ENCODE data around the gene PDE4D.

The PDE4D gene

DNA sequence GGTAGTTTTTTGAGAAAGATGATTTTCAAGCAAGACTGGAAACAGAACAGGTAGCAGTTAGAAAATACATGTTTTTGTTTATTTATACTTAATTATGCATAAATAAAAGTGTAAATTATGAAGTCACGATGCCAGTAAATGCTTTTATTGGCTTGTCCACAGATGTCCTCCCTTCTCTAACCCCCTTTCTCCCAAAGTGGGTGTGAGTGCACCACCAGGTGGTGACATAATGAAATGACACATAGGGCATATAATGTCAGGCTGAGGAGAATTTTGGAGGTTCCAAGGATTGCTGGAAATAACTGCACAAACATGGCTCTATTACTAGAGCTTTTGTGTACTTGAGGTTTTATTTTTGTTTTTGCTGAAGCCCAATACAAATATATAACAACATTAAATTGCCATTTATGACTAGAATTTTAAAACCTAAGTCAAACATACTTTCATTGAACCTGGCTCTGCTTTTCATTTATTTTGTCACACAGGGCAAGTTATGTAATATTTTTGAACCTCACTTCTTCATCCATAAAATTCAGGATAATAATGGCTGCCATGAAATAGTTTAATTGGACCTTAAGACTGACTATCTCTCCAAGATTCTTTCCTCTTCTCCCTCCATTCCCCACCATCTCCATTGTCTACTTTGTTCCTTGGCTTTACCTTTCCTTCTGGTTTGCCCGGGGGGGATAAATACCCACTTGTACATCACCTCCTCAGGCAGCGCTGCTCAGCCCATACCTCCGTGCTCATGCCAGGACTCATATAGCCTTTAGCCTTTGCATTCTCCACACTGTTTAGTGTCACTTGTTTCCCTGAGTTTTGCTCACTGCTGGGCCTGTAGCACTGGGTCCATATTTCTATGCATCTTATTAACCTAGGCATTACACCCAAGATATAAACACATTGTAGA lies 168.8 kb downstream of the PDE4D start:
- no peaks in the 10 kb centered on the region for H3K27me3 ChIP-seq (ENCODE audit: insufficient read depth, low read depth, severe bottlenecking)
- H3K36me3 ChIP-seq: no peaks in the 10 kb centered on the region
- TF ChIP-seq, protein P1, sequence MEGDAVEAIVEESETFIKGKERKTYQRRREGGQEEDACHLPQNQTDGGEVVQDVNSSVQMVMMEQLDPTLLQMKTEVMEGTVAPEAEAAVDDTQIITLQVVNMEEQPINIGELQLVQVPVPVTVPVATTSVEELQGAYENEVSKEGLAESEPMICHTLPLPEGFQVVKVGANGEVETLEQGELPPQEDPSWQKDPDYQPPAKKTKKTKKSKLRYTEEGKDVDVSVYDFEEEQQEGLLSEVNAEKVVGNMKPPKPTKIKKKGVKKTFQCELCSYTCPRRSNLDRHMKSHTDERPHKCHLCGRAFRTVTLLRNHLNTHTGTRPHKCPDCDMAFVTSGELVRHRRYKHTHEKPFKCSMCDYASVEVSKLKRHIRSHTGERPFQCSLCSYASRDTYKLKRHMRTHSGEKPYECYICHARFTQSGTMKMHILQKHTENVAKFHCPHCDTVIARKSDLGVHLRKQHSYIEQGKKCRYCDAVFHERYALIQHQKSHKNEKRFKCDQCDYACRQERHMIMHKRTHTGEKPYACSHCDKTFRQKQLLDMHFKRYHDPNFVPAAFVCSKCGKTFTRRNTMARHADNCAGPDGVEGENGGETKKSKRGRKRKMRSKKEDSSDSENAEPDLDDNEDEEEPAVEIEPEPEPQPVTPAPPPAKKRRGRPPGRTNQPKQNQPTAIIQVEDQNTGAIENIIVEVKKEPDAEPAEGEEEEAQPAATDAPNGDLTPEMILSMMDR (IDR thresholded peaks at IDR 0.05; ENCODE audit: low read depth, low read length): peak; percentile 52
- DNase-seq: peak; percentile 62
- no peak overlapping the region for H3K4me3 ChIP-seq (ENCODE audit: low read depth, low read length)
- no peak overlapping the region for H3K27ac ChIP-seq
- H3K9me3 ChIP-seq (ENCODE audit: severe bottlenecking): no peaks in the 10 kb centered on the region

DNA sequence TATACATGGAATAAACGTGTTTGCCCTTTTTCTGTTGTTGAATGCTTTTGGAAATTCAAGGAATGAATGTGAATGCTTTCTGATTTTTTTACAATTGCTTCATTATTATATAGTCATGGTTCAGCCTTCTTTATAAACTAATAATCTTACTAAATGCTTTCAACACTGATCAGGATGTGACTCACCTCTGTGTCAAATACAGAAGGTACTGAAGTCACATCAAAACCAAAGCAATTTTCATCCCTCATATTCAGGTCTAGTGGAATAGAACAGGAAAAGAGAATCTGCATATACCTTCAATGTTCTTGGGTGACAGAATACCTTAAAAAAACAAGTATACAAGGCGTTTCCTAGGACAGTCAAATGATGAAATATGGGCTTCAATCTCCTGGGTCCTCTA lies 170.7 kb downstream of the PDE4D start:
- Histone ChIP-seq H3K27me3 (ENCODE audit: insufficient read depth, low read depth, severe bottlenecking) (no peaks in the 10 kb centered on the region), H3K36me3 (no peaks in the 10 kb centered on the region), H3K27ac (no peak overlapping the region), H3K4me3 (ENCODE audit: low read depth, low read length) (no peak overlapping the region), H3K9me3 (ENCODE audit: severe bottlenecking) (no peaks in the 10 kb centered on the region)
- DNase-seq: no peak
- TF ChIP-seq, protein P1 (IDR thresholded peaks at IDR 0.05; ENCODE audit: low read depth, low read length): no peak

DNA sequence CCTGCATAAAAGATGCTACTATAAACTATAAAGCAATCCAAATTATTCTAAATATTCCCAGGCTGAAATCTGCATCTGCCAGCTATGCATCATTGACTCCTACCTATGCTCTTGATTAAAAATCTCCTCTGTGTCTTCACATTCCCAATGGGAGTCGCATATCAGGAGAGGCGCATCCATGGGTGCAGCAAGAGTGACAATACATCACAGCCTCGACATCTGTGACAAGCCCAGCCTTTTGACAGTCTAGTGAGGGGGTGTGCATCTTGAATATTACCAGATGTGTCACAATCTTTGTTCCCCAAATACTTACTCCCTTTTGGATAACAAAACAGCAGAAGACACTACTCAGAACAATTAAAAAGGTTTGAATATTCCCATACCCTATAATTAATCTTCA lies 171.8 kb downstream of the PDE4D start:
- DNase-seq: no peak
- Histone ChIP-seq H3K9me3 (ENCODE audit: severe bottlenecking) (no peaks in the 10 kb centered on the region), H3K27me3 (ENCODE audit: insufficient read depth, low read depth, severe bottlenecking) (no peaks in the 10 kb centered on the region), H3K36me3 (no peaks in the 10 kb centered on the region), H3K4me3 (ENCODE audit: low read depth, low read length) (no peak overlapping the region), H3K27ac (no peak overlapping the region)
- TF ChIP-seq, protein P1 (IDR thresholded peaks at IDR 0.05; ENCODE audit: low read depth, low read length): no peak

DNA sequence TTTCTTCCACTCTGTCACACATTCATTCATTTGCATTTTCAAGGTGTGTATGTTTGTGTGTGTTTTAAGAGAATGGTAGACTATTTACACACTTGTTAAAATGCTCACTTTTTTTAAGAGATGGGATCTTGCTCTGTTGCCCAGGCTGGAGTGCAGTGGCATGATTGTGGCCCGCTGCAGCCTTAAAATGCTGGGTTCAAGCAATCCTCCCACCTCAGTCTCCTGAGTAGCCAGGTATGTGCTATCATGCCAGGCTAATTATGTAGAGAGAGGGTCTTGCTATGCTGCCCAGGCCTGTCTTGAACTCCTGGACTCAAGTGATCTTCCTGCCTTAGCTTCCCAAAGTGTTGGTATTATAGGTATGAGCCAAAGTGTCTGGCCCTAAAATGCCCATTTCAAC lies 173.5 kb downstream of the PDE4D start:
- H3K27me3 ChIP-seq (ENCODE audit: insufficient read depth, low read depth, severe bottlenecking): no peaks in the 10 kb centered on the region
- no peak overlapping the region for H3K27ac ChIP-seq
- no peak for DNase-seq
- H3K36me3 ChIP-seq: no peaks in the 10 kb centered on the region
- no peak overlapping the region for H3K4me3 ChIP-seq (ENCODE audit: low read depth, low read length)
- no peaks in the 10 kb centered on the region for H3K9me3 ChIP-seq (ENCODE audit: severe bottlenecking)
- TF ChIP-seq, protein P1 (IDR thresholded peaks at IDR 0.05; ENCODE audit: low read depth, low read length): no peak

DNA sequence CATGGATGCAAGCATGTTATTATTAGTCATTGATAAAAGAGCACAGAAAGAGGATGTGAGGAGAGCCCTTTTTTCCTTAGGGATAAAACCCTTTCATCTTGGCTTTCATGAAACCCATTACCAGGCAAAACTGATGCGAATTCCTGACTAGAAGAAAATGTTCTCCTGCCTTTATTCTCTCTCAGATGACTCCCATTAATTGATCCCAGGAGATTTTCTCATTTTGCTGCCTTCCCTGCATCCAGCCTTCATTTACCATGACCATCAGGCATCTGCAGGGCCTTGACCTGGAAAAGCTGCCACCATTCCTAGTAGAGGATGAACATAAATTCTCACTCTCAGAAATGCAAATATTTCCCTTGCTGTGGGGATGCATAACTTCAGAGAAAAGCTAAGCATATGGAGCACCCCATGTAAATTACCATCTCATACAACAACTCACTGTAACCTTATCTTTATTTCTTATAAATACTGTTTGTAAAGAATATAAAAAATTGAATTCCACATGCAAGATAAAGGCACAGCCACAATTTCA lies 176.5 kb downstream of the PDE4D start:
- TF ChIP-seq, protein P1 (IDR thresholded peaks at IDR 0.05; ENCODE audit: low read depth, low read length): no peak
- DNase-seq: no peak
- Histone ChIP-seq H3K4me3 (ENCODE audit: low read depth, low read length) (no peak overlapping the region), H3K36me3 (no peaks in the 10 kb centered on the region), H3K27me3 (ENCODE audit: insufficient read depth, low read depth, severe bottlenecking) (no peaks in the 10 kb centered on the region), H3K27ac (no peak overlapping the region), H3K9me3 (ENCODE audit: severe bottlenecking) (peaks cover 7% of the 10 kb centered on the region)
